K562 (cell line): ENCODE results near the gene EFEMP2. TPM values are rescaled to one million over a fixed set of nuclear protein-coding genes. Genes with fewer than 3 reads are reported as not detected.
A peak's percentile ranks its signal among the peaks of the same experiment; 100 is the strongest.

Experiments used
- CBX1 ChIP-seq: sonication (generic); IDR thresholded peaks from 2 replicates; pipeline ENCODE4 v1.6.1; 2016; ENCODE audit warnings: antibody characterized with exemption, low read depth, mild to moderate bottlenecking
- CREB3 ChIP-seq: fragments of 450-650 bp; conservative IDR thresholded peaks from 2 replicates; pipeline ENCODE4 v1.6.1; 2016; ENCODE audit warnings: missing genetic modification characterization, low read depth, mild to moderate bottlenecking, missing compliant biosample characterization, moderate library complexity
- DIDO1 ChIP-seq: fragments of 450-650 bp; IDR thresholded peaks from 2 replicates; pipeline ENCODE4 v1.6.1; 2016; ENCODE audit warnings: low read depth, missing biosample characterization, missing genetic modification characterization
- ETV1 ChIP-seq: fragments of 450-650 bp; conservative IDR thresholded peaks from 2 replicates; pipeline ENCODE4 v1.6.1; 2016; ENCODE audit warnings: missing genetic modification characterization, control low read depth, low read depth, missing compliant biosample characterization
- GATAD2B ChIP-seq: fragments of 450-650 bp; IDR thresholded peaks from 2 replicates; pipeline ENCODE4 v1.6.1; 2017; ENCODE audit warnings: mild to moderate bottlenecking, borderline replicate concordance
- GTF2A2 ChIP-seq: IDR thresholded peaks from 2 replicates; pipeline ENCODE4 v1.6.1; 2016; ENCODE audit warnings: mild to moderate bottlenecking, missing genetic modification characterization, missing compliant biosample characterization
- GTF2E2 ChIP-seq: fragments of 200-800 bp; sonication (Bioruptor generic); IDR thresholded peaks from 2 replicates; pipeline ENCODE4 v1.6.1; 2016; ENCODE audit warnings: missing genetic modification characterization, missing compliant biosample characterization
- HEY1 ChIP-seq: fragments of 250-450 bp; sonication (Bioruptor Pico); IDR thresholded peaks from 2 replicates; pipeline ENCODE4 v1.5.0; 2020; ENCODE audit warnings: mild to moderate bottlenecking, moderate library complexity, borderline replicate concordance
- MBD2 ChIP-seq: sonication (generic); IDR thresholded peaks from 2 replicates; pipeline ENCODE4 v1.6.1; 2016; ENCODE audit warnings: low read depth, borderline replicate concordance
- MCM7 ChIP-seq, 2 experiments: fragments of 450-650 bp; IDR thresholded peaks; 2 replicates each; pipeline ENCODE4 v1.6.1; 2016 to 2018
- NFIC ChIP-seq: fragments of 450-650 bp; IDR thresholded peaks from 2 replicates; pipeline ENCODE4 v1.6.1; 2017; ENCODE audit warnings: mild to moderate bottlenecking, inconsistent platforms
- OTX1 ChIP-seq: fragments of 450-650 bp; formaldehyde crosslinking; IDR thresholded peaks from 2 replicates; pipeline ENCODE4 v1.4.0; 2022; ENCODE audit warnings: mild to moderate bottlenecking
- PTTG1 ChIP-seq: fragments of 450-650 bp; IDR thresholded peaks from 2 replicates; pipeline ENCODE4 v1.6.1; 2016; ENCODE audit warnings: low read depth, mild to moderate bottlenecking, missing genetic modification characterization, missing compliant biosample characterization
- RUNX1 ChIP-seq: sonication (generic); IDR thresholded peaks from 2 replicates; pipeline ENCODE4 v1.6.1; 2016; ENCODE audit warnings: antibody characterized with exemption, low read depth
- SIN3B ChIP-seq: fragments of 450-650 bp; IDR thresholded peaks from 2 replicates; pipeline ENCODE4 v1.6.1; 2017; ENCODE audit warnings: low read depth, mild to moderate bottlenecking, moderate library complexity
- SMAD2 ChIP-seq: fragments of 150-350 bp; IDR thresholded peaks from 2 replicates; pipeline ENCODE4 v1.6.1; 2014; ENCODE audit warnings: low read depth, mild to moderate bottlenecking, low read length
- SUPT5H ChIP-seq: fragments of 450-650 bp; IDR thresholded peaks from 2 replicates; pipeline ENCODE4 v1.6.1; 2016
- TCF7L2 ChIP-seq: fragments of 150-350 bp; IDR thresholded peaks from 2 replicates; pipeline ENCODE4 v1.6.1; 2016; ENCODE audit warnings: low read depth, mild to moderate bottlenecking, low read length, moderate library complexity
- YY1 ChIP-seq, 3 experiments: IDR thresholded peaks; 2 replicates each; pipeline ENCODE4 v1.6.1; 2011; ENCODE audit warnings: low read length in 2 of 3, mild to moderate bottlenecking in 2 of 3, moderate library complexity in 2 of 3, borderline replicate concordance in 1 of 3, control low read depth in 1 of 3, low read depth in 1 of 3; ENCODE audit not compliant: insufficient read depth in 3 of 3, insufficient replicate concordance in 2 of 3, control insufficient read depth in 1 of 3, insufficient read length in 1 of 3; ENCODE audit errors: extremely low read depth in 1 of 3
- ZBTB1 ChIP-seq: sonication (generic); formaldehyde crosslinking; IDR thresholded peaks from 2 replicates; pipeline ENCODE4 v1.8.1; 2023; ENCODE audit warnings: missing genetic modification reagents, low read depth, mild to moderate bottlenecking, borderline replicate concordance
- ZBTB17 ChIP-seq: fragments of 450-650 bp; formaldehyde crosslinking; IDR thresholded peaks from 2 replicates; pipeline ENCODE4 v1.4.0; 2020; ENCODE audit warnings: mild to moderate bottlenecking
- ZBTB8A ChIP-seq: fragments of 450-650 bp; IDR thresholded peaks from 2 replicates; pipeline ENCODE4 v1.6.1; 2018; ENCODE audit warnings: mild to moderate bottlenecking, moderate library complexity; ENCODE audit not compliant: partially characterized antibody
- ZFP30 ChIP-seq: fragments of 250-450 bp; sonication (Bioruptor Pico); IDR thresholded peaks from 2 replicates; pipeline ENCODE4 v1.8.0; 2022; ENCODE audit warnings: moderate library complexity, mild to moderate bottlenecking, inconsistent platforms, borderline replicate concordance
- ZNF197 ChIP-seq: fragments of 200-800 bp; sonication (Bioruptor generic); IDR thresholded peaks from 2 replicates; pipeline ENCODE4 v1.6.1; 2016; ENCODE audit warnings: low read depth, missing genetic modification characterization, missing compliant biosample characterization
- ZNF282 ChIP-seq: sonication (generic); formaldehyde crosslinking; IDR thresholded peaks from 2 replicates; pipeline ENCODE4 v1.8.1; 2023; ENCODE audit warnings: missing genetic modification reagents
- ZNF707 ChIP-seq: fragments of 250-450 bp; sonication (Bioruptor Pico); conservative IDR thresholded peaks from 2 replicates; pipeline ENCODE4 v1.8.0; 2022; ENCODE audit warnings: inconsistent platforms, mild to moderate bottlenecking, moderate library complexity
- ZNF75A ChIP-seq: fragments of 450-650 bp; formaldehyde crosslinking; IDR thresholded peaks from 2 replicates; pipeline ENCODE4 v1.4.0; 2020; ENCODE audit warnings: mild to moderate bottlenecking
- polyA plus RNA-seq, 8 experiments: library from polyadenylated mRNA; depleted of rRNA in 4 of 8; stranded (reverse) in 5 of 8; unstranded in 3 of 8; fragments of >200 nt; fragmentation: Nextera tagmentation in 2 of 8; fragmentation: Illumina TruSeq in 1 of 8; extraction: Ambion mirVana in 2 of 8; extraction: Trizol in 1 of 8; gene quantifications; 2 replicates each; pipeline versions ENCODE4 v1.2.1 to v1.2.3, GENCODE V29; 2011 to 2014; ENCODE audit warnings: inconsistent platforms in 1 of 8, missing spikeins in 1 of 8
- total RNA-seq, 7 experiments: library from RNA; depleted of rRNA in 6 of 7; stranded (reverse); fragments of >200 nt in 6 of 7; fragmentation: Illumina TruSeq in 2 of 7; extraction: Trizol in 2 of 7; gene quantifications; 2 replicates each; pipeline versions ENCODE4 v1.2.1 to v1.2.3, GENCODE V29; 2011 to 2021; ENCODE audit warnings: low replicate concordance in 1 of 7
- TF ChIP-seq, protein P1 (sequence below): fragments of 200-400 bp; formaldehyde crosslinking; IDR thresholded peaks from 2 replicates; pipeline ENCODE4 v1.6.1; 2017; ENCODE audit warnings: mild to moderate bottlenecking, low read depth, low read length, moderate library complexity

The EFEMP2 gene
- total and polyA plus RNA-seq, 9 of the 15 experiments (the other 6 are each of a cell fraction or from before 2014, with no cell fraction given) = 0.07 to 2.9 (median 0.69) TPM; not detected in 1

GRCh38 chr11:65888163-65888814, 15.7 kb upstream of the EFEMP2 start, which contains the start of gene FIBP (continued):
- TF ChIP-seq YY1 (IDR thresholded peaks at IDR 0.05; ENCODE audit: borderline replicate concordance in 1 of 3, control insufficient read depth in 1 of 3, extremely low read depth in 1 of 3, insufficient read depth in 3 of 3, insufficient read length in 1 of 3, insufficient replicate concordance in 2 of 3, low read depth in 1 of 3, low read length in 2 of 3) (peak; percentile 34 to 88 (median 86)), GATAD2B (no peak; the same call in 1 of the 2 replicates), SMAD2 (no peak), DIDO1 (tag) (no peak), CREB3 (0 out of 2 replicates have a peak, but pooled peaks have one; percentile 16), TCF7L2 (no peak), OTX1 (CRISPR knock-in tag) (no peak), MBD2 (peak; percentile 74; the same call in 1 of the 2 replicates), GTF2E2 (tag) (peak; percentile 60; the same call in 1 of the 2 replicates), ZBTB1 (peak; percentile 38; the same call in 1 of the 2 replicates), MCM7 (IDR thresholded peaks at IDR 0.05) (no peak), ZNF707 (no peak), HEY1 (CRISPR knock-in tag) (no peak), SIN3B (peak; percentile 87), ZBTB8A (no peak), RUNX1 (no peak), SUPT5H (peak; percentile 94), ZNF197 (CRISPR knock-in tag) (no peak), ETV1 (tag) (peak; percentile 96), ZBTB17 (peak; percentile 80; the same call in 1 of the 2 replicates), NFIC (no peak; the same call in 1 of the 2 replicates), GTF2A2 (no peak), ZFP30 (CRISPR knock-in tag) (no peak), CBX1 (peak; percentile 75), PTTG1 (tag) (no peak), ZNF282 (CRISPR knock-in tag) (no peak), ZNF75A (no peak)
- TF ChIP-seq, protein P1, sequence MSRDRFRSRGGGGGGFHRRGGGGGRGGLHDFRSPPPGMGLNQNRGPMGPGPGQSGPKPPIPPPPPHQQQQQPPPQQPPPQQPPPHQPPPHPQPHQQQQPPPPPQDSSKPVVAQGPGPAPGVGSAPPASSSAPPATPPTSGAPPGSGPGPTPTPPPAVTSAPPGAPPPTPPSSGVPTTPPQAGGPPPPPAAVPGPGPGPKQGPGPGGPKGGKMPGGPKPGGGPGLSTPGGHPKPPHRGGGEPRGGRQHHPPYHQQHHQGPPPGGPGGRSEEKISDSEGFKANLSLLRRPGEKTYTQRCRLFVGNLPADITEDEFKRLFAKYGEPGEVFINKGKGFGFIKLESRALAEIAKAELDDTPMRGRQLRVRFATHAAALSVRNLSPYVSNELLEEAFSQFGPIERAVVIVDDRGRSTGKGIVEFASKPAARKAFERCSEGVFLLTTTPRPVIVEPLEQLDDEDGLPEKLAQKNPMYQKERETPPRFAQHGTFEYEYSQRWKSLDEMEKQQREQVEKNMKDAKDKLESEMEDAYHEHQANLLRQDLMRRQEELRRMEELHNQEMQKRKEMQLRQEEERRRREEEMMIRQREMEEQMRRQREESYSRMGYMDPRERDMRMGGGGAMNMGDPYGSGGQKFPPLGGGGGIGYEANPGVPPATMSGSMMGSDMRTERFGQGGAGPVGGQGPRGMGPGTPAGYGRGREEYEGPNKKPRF = no peak
